Measurements from ENCODE around the gene SLC8A2.
A peak's percentile ranks its signal among the peaks of the same experiment; 100 is the strongest.

The SLC8A2 gene

DNA sequence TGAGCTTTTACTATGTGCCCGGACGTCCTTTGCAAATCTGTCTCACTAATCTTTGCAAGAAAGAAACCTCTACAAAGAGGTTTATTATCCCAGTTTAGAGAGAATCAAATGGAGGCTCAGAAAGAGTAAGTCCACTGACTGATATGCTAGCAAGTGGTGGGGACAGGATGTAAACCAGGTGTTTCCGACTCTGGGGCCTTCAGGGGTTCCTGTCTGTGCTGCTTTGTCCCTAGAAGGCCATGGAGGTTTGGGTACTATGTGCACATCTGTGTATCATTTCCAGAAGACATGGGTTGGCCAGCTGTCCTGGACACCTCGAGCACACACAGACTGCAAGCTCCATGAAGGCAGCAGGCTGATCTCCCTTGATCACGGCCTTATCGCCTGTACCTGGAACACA, 13.5 kb upstream of the SLC8A2 start:
- DNase-seq: no peak

GRCh38 chr19:47483800-47484690, 12.4 kb upstream of the SLC8A2 start, which contains the start of gene KPTN:
KPTN (minus strand) TSS chr19:47484219; CDS start chr19:47484160, 59 bp downstream.
- peak; percentile 84 to 88 for DNase-seq

DNA sequence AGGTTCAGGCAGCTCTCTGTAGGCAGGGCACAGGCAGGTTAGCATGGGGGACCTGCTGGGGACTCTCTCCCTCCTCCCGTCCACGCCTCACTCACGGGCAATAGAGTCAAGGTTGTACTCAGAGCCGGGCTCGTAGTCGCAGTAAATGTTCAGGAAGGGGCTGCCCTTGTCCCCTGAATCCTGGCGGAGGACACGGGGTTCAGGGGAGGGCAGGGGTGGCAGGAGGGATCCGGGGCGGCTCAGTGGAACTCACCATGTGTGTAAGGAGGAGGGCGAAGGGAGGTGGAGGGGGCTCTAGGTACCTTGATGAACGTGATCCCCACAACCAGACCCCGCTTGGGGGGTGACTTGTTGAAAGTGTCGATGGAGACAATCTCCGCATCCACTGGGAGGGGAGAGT, 11.5 kb upstream of the SLC8A2 start:
- no peak for DNase-seq

DNA sequence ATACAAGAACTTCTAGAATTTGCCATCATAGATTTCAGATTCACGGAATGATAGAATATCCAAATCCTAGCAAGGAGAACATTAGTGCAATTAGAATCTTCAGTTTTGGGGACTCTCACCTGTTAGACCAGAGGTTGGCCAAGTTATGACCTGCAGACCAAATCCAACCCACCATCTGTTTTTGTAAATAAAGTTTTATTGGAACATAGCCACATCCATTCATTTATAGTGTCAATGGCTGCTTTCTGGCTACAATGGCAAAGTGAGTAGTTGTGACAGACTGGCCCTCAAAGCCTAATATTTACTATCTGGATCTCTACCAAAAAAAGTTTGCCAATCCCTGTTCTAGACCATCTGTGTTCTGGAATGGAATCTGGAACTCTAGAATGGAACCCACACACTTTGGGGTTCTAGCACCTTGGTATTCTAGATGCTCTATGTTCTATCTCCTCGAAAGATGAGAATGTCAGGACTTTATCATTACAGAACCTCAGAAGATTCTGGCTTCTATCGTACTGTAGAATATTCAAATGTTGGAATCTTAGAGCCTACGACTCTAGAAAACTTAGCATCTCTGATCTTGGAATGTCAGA, 9.9 kb upstream of the SLC8A2 start:
- DNase-seq: no peak

GRCh38 chr19:47480658-47481057, 9.0 kb upstream of the SLC8A2 start:
- DNase-seq: no peak

GRCh38 chr19:47479701-47480503, 8.2 kb upstream of the SLC8A2 start:
- DNase-seq: no peak

DNA sequence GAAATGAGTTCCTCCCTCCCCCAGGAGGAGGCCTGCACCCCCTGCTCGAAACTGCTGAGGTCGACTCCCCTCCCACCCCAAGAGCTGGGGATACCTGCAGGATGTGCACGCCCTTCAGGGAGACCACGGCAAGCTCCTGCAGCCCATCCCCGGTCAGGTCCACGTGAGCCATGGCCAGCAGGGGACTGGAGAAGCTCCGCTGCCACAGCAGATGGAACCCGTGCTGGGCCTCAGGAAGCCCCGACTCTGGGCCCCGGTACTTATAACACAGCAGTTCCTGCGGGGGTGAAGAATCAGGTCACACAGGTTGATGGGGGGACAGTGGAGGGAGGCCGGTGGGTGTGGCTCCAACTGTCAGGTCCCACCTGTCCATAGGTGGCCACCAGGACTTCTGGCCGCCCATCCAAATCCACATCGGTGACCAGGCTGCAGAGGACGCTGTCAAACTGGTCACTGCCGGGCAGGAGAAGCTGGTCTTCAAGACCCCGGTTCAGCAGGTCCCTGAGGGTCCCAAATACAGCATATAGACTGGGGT, 4.8 kb upstream of the SLC8A2 start:
- DNase-seq: no peak

DNA sequence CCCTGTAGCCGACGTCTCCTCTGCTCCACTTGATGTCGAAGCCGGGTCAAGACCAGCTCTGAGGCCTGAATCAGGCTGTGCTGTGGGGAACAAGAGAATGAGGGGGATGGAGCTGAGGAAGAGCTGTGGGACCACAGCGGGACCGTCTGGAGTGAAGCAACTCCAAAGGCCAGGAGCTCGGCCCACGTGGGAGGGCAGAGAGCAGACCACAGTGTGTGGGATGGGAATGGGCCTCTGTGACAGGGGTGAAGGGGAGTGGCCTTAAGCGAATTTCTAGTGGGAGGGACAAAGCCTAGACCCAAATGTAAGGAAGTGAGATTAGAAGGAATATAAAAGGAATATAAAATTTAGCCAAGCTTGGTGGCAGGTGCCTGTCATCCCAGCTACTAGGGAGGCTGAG, 3.8 kb upstream of the SLC8A2 start:
- DNase-seq: no peak

GRCh38 chr19:47473336-47473735, 1.6 kb upstream of the SLC8A2 start:
- DNase-seq: no peak

DNA sequence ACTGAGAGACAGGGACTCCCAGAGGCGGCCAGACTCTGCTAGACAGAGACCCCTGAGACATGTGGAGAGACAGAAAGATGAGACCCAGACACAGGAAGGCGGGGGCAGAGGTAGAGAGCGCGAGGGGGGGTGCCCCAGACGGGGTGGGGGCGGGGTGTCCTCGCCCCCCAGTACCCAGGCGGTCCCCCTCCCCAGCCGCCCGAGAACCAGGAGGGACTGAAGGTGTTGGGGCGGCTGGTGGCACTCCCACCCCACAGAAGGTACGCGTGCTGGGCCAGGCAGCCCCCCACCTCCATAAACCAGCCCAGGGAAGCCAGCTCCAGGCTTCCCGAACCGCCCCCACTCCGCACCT, 336 bp downstream of the SLC8A2 start:
- DNase-seq: no peak

DNA sequence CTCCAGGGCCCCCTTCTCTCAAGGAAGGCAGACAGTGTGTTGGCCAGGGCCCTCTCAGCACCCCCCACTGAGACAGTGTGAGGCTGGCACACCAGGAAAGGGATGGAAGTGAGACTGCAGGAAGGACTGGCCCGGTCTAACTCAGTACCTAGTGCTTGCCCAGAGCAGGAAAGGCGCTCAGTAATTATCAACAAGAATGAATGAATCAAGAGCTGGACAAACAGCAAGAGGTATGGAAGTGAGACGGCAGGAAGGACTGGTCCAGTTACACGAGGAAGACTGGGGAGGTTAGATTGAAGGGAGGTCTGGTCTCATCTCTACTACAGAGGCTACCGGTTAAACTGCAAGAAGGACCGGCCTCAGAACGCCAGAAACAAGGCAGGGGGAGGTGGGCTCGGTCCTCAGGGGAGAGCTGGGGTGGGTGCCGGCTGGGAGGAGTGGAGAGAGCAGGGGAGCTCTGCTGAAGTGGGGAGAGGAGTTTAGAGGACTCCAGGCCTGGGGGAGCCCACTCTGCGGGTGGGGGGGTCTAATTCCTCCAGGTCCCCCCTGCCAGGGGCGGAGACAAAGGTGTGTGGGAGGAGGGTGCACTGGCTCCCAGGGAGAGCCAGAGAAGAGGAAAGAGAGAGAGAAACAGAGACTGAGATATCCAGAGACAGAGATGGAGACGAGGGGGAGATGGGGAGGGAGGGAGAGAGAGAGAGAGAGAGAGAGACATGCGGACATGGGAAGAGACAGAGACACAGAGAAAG, 1.1 kb downstream of the SLC8A2 start:
- DNase-seq: no peak

- DNase-seq: no peak
Observed at GRCh38 chr19:47469719-47470118, 2.0 kb downstream of the SLC8A2 start.

- DNase-seq: no peak
Observed at GRCh38 chr19:47469363-47469700, 2.4 kb downstream of the SLC8A2 start.

DNA sequence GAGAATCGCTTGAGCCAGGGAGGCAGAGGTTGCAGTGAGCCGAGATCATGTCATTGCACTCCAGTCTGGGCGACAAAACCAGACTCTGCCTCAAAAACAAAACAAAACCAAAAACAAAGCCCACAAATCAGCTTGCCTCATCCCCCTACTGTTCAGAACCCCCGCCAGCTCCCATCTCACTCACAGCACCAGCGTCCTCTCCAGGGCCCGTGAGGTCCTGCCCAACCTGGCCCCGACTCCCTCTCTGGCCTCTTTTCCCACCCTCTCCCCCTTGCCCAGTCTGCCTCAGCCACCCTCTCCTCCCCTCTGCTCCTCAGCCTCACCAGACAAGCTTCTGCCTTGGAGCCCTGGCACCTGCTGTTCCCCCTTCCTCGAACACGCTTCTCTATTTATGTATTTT, 3.8 kb downstream of the SLC8A2 start:
- DNase-seq: no peak

GRCh38 chr19:47465957-47466356, 5.7 kb downstream of the SLC8A2 start:
- no peak for DNase-seq

GRCh38 chr19:47464675-47465419, 6.8 kb downstream of the SLC8A2 start:
- DNase-seq: no peak

DNA sequence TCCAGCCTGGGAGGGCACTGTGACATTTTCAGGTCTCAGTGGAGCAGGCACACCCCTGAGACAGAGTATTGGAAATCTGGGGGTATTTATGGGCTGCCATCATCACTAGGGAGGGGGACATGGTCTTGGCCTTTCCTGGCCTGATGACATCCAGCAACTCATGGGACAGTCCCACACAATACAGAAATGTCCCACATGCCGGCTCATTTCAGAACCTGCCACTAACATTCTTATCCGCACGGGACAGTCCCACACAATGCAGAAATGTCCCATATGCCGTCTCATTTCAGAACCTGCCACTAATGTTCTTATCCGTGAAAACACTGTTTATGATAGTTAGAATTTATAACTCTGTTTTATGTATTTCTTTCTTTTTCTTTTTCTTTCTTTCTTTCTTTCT, 9.8 kb downstream of the SLC8A2 start:
- DNase-seq: no peak

GRCh38 chr19:47459477-47459876, 12.2 kb downstream of the SLC8A2 start:
- DNase-seq: no peak

DNA sequence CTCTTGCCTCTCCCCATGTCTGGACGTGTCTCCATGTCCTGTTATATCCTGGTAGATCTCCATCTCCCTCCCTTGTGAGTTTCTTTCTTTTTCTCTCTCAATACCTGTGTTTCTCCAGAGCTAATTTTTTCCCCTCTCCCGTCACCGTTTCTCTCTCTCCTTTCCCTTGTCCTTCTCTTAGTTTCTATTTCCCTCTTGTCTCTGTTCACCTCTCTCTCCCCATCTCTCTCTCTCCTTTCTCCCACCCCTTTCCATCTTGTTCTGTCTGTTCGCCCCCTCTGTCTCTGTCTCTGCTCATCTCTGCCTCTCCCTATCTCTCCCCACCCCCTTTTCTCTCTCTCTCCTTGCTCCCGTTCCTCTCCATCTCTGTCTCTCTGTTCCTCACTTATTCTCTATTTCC, 13.0 kb downstream of the SLC8A2 start:
- DNase-seq: no peak

- DNase-seq: no peak
Observed at GRCh38 chr19:47456721-47457474, 14.8 kb downstream of the SLC8A2 start.

DNA sequence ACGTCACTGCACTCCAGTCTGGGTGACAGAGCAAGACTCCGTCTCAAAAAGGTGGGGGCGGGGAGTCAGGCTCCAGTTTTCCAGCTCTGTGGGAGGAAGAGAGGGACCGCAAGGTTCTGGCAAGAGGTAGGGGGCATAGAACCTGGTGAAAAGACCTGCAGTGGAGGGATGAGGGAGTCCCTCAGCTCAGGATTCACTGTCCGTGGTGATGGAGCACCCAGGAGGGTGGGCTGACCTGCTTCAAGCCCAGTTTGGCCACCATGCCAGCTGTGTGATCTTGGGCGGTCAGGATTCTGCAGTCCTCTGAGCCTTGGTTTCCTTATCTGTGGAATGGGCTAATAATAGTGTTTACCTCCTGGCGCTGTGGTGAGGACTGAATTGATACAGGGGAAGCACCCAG, 21.2 kb downstream of the SLC8A2 start:
- no peak for DNase-seq
